ENCODE data around the gene FGF18.

Gene FGF18

GRCh38 chr5:171387345-171387969 is 32.0 kb upstream of the FGF18 start, which contains the start of gene NPM1 (continued):
- TF ChIP-seq ZNF16 (tag by site-specific recombination; IDR thresholded peaks at IDR 0.05; ENCODE audit: low read depth) (no peak), SALL2 (tag by site-specific recombination; IDR thresholded peaks at IDR 0.05; ENCODE audit: borderline replicate concordance) (no peak), INSM2 (tag by site-specific recombination; IDR thresholded peaks at IDR 0.05) (no peak; the same call in 1 of the 2 replicates), ZNF830 (tag by site-specific recombination; IDR thresholded peaks at IDR 0.05; ENCODE audit: low read depth) (no peak), ZNF175 (tag by site-specific recombination; IDR thresholded peaks at IDR 0.05) (no peak), ZNF174 (tag by site-specific recombination; IDR thresholded peaks at IDR 0.05) (no peak), ZNF266 (tag by site-specific recombination; IDR thresholded peaks at IDR 0.05; ENCODE audit: low read depth) (no peak), ZNF677 (tag by site-specific recombination; IDR thresholded peaks at IDR 0.05) (no peak), ZNF623 (tag by site-specific recombination; IDR thresholded peaks at IDR 0.05) (no peak; the same call in 1 of the 2 replicates), ZNF433 (tag by site-specific recombination; IDR thresholded peaks at IDR 0.05; ENCODE audit: low read depth) (no peak), GLIS1 (tag by site-specific recombination; IDR thresholded peaks at IDR 0.05) (peak; percentile 98), RBAK (tag by site-specific recombination; IDR thresholded peaks at IDR 0.05) (no peak), ZSCAN4 (tag by site-specific recombination; IDR thresholded peaks at IDR 0.05) (no peak), PATZ1 (tag by site-specific recombination; IDR thresholded peaks at IDR 0.05) (peak; percentile 89), ZNF664 (tag by site-specific recombination; IDR thresholded peaks at IDR 0.05) (no peak), ZNF600 (tag by site-specific recombination; IDR thresholded peaks at IDR 0.05) (peak; percentile 37; the same call in 1 of the 2 replicates), YY2 (tag by site-specific recombination; IDR thresholded peaks at IDR 0.05) (peak; percentile 94), ZNF518A (tag by site-specific recombination; conservative IDR thresholded peaks at IDR 0.05; ENCODE audit: low read depth) (no peak), KLF16 (tag by site-specific recombination; IDR thresholded peaks at IDR 0.05) (0 out of 2 replicates have a peak, but pooled peaks have one; percentile 33), YY1 (tag by site-specific recombination; IDR thresholded peaks at IDR 0.05) (peak; percentile 98), KLF7 (tag by site-specific recombination; IDR thresholded peaks at IDR 0.05; ENCODE audit: borderline replicate concordance) (no peak), BCL6B (tag by site-specific recombination; IDR thresholded peaks at IDR 0.05) (no peak), ZNF558 (tag by site-specific recombination; IDR thresholded peaks at IDR 0.05) (no peak), ZNF324 (tag by site-specific recombination; IDR thresholded peaks at IDR 0.05) (0 out of 2 replicates have a peak, but pooled peaks have one; percentile 31), WT1 (tag by site-specific recombination; IDR thresholded peaks at IDR 0.05) (peak; percentile 22; the same call in 1 of the 2 replicates), ZNF391 (tag by site-specific recombination; IDR thresholded peaks at IDR 0.05; ENCODE audit: borderline replicate concordance, low read depth) (peak; percentile 23; the same call in 1 of the 2 replicates), ZNF571 (tag by site-specific recombination; IDR thresholded peaks at IDR 0.05) (no peak), ZNF501 (tag by site-specific recombination; IDR thresholded peaks at IDR 0.05) (peak; percentile 95), ZNF530 (tag by site-specific recombination; IDR thresholded peaks at IDR 0.05; ENCODE audit: low read depth) (no peak), ZNF157 (tag by site-specific recombination; IDR thresholded peaks at IDR 0.05) (no peak)
